Measurements from ENCODE around the gene LGR4. TPM values are rescaled to one million over a fixed set of nuclear protein-coding genes. Genes with fewer than 3 reads are reported as not detected.

Gene LGR4
- total and polyA plus RNA-seq, 2 experiments from 2014 or later: 22.6 to 99.6 TPM

DNA sequence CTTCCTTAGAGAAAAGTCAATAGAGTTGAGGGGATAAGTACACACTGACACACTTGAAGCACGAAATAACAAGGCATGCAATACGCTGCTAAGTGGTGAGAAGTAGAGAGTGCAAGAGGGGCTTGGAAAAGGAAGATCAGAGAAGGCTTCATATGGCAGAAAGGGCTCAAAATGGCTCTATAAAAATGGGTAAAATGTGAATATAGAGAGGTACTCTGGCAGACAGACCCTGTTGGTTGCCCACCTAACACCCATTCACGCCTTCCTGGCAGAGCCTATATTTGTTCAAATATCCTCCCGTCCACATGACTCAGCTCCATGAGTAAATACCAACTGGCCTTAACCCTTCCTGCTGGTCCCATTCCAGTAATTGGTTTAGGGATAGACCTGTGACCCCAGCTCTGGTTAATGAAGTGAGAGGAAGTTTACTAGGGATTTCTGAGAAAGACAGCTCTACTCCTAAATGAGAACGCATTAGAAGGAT is 70.7 kb downstream of the LGR4 start:
- Histone ChIP-seq H3K9me2 (ENCODE audit: insufficient read depth) (no peaks in the 10 kb centered on the region), H3K4me2 (no peak overlapping the region), H3F3A (replicated peaks; ENCODE audit: low read depth) (no peaks in the 10 kb centered on the region), H3K36me3 (ENCODE audit: insufficient read depth) (no peaks in the 10 kb centered on the region), H2AFZ (no peak overlapping the region), H4K20me1 (replicated peaks; ENCODE audit: insufficient read depth) (peaks cover 19% of the 10 kb centered on the region), H3K4me1 (ENCODE audit: insufficient read depth) (peaks cover 6% of the 10 kb centered on the region; the same call in 1 of the 2 replicates), H3K4me3 (no peak overlapping the region), H3K27ac (ENCODE audit: low read depth) (no peak overlapping the region; the same call in 1 of the 2 replicates), H3K27me3 (ENCODE audit: insufficient read depth) (no peaks in the 10 kb centered on the region), H3K79me2 (replicated peaks; ENCODE audit: insufficient read depth) (peaks cover 70% of the 10 kb centered on the region)
- TF ChIP-seq CTCF (conservative IDR thresholded peaks at IDR 0.05; ENCODE audit: low read depth in 2 of 2) (no peak), REST (IDR thresholded peaks at IDR 0.05; ENCODE audit: unreplicated experiment) (no peak), NANOG (IDR thresholded peaks at IDR 0.05; ENCODE audit: borderline replicate concordance) (no peak), CREB1 (CRISPR knock-in tag; IDR thresholded peaks at IDR 0.05; ENCODE audit: low read depth) (no peak), POLR2AphosphoS5 (IDR thresholded peaks at IDR 0.05; ENCODE audit: low read depth) (no peak), STAT1 (IDR thresholded peaks at IDR 0.05; ENCODE audit: unreplicated experiment) (no peak), EZH2 (IDR thresholded peaks at IDR 0.05; ENCODE audit: low read depth, unreplicated experiment) (no peak), ZNF462 (CRISPR knock-in tag; IDR thresholded peaks at IDR 0.05) (no peak), ZNF331 (CRISPR knock-in tag; IDR thresholded peaks at IDR 0.05; ENCODE audit: low read depth) (no peak), ZNF114 (CRISPR knock-in tag; IDR thresholded peaks at IDR 0.05) (no peak), JUNB (IDR thresholded peaks at IDR 0.05; ENCODE audit: unreplicated experiment) (no peak), EZH2phosphoT487 (IDR thresholded peaks at IDR 0.05; ENCODE audit: unreplicated experiment) (no peak)
- TF ChIP-seq, protein P1, sequence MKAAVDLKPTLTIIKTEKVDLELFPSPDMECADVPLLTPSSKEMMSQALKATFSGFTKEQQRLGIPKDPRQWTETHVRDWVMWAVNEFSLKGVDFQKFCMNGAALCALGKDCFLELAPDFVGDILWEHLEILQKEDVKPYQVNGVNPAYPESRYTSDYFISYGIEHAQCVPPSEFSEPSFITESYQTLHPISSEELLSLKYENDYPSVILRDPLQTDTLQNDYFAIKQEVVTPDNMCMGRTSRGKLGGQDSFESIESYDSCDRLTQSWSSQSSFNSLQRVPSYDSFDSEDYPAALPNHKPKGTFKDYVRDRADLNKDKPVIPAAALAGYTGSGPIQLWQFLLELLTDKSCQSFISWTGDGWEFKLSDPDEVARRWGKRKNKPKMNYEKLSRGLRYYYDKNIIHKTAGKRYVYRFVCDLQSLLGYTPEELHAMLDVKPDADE (IDR thresholded peaks at IDR 0.05): no peak
- Mint-ChIP-seq H3K27me3 (ENCODE audit: insufficient read depth, low read depth, poor library complexity) (no peaks in the 10 kb centered on the region), H3K36me3 (ENCODE audit: low read depth) (no peaks in the 10 kb centered on the region), H3K9me3 (no peaks in the 10 kb centered on the region), H3K27ac (no peak overlapping the region), H3K4me1 (peaks cover 14% of the 10 kb centered on the region), H3K4me3 (no peak overlapping the region)
- DNase-seq (ENCODE audit: low spot score): no peak
- ATAC-seq: no peak

All from GM23338 (cell line).